ENCODE measurements around the gene CEND1.

Gene CEND1

DNA sequence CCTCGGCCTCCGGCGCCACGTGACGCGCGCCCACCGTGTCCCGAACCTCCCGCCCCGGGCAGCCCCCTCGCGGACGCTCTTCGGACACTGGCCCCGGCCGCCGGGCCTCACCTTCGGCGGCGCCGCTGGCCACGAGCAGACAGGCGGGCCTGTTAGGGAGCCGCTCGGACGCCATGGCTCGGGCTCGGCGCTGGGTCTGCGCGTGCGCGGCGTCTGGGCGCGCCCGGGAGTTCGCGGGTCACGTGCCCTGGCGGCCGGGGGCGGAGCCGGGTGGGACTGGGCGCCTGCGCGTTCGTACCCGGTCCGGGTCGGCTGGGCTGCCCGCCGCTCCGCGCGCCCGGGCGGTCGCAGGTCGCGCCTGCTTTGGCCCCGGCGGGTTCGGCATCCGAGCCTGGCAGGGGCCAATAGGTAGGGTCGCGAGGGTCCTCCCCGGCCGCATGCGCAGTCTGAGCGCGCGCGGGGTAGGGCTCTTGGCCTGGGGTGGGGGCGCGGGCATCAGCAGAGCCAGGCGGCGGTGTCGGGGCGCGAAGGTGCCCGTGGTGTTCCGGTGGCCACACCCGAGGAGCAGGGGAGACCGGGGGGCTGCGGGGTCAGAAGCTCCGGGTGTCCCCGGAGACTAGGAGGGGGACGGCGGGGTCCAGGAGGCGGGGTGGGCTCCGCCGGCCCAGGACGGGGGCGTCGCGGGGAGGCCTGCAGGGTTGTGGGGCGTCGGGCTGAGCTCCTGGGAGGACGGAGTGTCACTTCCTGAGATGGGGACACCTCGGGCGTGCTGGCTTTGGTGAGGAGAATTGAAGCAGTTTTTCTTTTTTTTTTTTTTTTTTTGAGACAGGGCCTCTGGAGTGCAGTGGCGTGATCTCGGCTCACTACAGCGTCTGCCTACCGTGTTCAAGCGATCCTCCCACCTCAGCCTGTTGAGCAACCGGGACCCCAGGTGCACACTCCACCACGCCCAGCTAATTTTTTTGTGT is 12.3 kb downstream of the CEND1 start, which contains the start of gene GATD1:
GATD1 (minus strand) TSS at position 200 of the 968 bp plus-strand sequence; CDS start at position 175, 25 bp downstream.
- DNase-seq (ENCODE audit: low read depth): peak; percentile 92

DNA sequence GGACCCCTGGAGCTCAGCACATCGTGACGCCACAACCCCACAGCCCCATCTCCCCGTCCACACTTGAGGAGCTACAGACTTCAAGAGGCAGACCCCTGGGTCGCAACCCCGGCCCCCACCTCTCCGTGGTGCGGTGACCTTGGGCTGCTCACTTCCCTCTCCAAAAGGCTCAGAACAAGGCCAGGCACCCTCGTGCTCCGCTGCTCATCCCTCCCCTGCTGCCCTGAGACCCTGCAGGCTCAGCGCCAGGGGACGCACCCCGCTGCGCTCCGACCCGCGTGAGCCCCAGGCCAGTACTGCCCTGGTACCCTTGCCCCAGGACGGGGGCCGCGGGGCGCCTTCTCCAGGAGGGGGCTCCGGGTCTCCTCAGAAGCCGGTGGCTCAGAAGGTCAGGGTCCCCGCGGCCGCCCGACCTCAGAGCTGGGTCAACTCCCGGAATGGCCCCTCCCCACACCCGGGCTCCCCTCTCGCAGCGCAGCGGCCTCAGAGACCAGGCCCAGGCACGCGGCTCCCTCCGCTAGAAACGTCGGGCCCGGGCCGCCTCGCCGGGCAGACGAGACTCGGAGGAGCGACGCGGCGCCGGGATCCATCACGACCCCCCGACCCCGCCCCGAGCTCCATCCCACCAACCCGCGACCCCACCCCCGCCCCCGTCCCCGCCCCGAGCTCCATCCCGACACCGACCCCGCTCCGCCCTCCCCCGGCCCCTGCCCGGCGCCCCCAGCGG is 13.2 kb downstream of the CEND1 start:
- no peak for DNase-seq (ENCODE audit: low read depth)

DNA sequence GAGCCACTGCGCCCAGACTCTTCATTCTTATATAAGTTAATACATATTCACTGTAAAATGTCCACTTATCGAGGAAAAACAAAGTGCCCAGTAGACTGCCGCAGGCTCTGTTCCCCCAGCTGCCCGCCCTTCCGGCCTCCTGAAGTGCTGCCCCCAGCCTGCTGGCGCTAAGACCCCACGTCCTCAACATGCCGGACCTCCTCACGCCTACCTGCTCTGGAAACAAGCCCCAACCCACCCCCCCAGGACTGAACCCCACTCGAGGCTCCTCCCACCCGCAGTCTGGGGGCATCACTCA is 13.7 kb downstream of the CEND1 start:
- DNase-seq (ENCODE audit: low read depth): no peak

DNA sequence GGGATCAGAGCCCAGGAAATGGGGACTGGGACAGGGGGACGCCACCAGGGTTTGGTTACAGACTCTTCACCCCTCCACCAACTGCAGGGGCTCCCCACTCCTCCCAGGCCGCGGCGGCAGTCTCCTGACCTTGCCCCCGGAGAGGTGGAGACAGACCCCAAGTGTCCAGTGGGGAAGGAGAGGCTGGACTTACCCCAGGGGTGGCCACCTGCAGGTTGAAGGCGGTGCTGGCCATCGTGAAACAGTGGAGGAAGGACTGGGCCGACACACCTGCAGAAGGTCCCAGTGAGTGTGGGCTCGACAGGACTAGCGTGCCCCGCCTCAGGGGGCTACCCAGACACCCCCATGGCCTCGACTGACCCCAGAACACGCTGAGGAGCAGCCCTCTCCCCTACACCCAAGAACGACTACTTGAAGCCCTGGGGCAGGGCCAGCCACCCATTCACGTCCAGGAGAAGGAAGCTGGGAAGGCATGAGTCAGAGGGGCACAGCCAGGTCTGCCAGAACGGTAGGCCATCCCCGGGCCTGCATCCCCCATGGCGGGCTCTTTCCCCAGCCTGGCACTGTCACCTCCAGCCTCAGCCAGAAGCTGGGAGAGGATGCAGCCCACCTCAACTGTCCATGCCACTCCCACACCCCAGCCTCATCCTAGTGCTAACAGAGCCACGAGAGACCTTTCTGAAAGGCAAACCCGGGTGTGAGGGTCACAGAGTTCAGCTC is 14.9 kb downstream of the CEND1 start:
- no peak for DNase-seq (ENCODE audit: low read depth)

DNA sequence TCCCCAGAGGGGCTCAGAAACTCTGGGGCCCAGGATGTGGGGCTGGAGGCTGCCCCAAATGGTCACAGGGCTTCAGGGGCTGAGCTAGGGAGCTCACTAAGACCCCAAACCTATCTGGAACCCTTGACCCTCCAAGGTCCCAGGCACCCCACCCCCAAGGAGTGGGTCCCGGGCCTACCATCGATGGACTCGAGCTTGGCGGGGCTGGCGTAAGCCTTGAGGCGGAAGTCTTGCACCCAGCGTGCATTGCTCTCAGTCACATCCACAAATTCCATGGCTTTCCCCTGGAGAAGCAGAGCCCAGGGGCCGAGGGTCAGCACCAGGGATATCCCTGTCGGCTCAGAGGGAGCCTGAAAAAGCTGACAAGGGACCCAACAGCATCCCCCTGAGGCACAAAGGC is 16.1 kb downstream of the CEND1 start:
- DNase-seq (ENCODE audit: low read depth): no peak

DNA sequence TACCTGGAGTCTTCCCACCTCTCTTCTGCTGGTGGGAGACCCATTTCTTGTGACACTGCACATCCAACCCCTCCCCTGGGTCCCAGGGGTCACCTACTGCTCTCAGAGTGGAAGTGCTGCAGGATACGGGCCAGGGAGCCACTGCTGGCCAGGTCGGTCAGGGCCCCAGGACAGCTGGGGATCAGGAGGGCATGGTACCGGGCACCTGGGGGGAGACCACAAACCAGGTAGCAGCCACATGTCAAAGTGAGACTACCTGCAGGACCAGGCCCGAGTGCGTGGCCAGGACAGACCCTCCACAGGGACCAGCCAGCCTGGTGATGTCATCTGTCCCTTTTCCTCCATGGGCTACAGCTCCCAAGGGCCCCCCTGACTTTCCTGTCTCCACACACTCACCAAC is 16.5 kb downstream of the CEND1 start:
- DNase-seq (ENCODE audit: low read depth): no peak

DNA sequence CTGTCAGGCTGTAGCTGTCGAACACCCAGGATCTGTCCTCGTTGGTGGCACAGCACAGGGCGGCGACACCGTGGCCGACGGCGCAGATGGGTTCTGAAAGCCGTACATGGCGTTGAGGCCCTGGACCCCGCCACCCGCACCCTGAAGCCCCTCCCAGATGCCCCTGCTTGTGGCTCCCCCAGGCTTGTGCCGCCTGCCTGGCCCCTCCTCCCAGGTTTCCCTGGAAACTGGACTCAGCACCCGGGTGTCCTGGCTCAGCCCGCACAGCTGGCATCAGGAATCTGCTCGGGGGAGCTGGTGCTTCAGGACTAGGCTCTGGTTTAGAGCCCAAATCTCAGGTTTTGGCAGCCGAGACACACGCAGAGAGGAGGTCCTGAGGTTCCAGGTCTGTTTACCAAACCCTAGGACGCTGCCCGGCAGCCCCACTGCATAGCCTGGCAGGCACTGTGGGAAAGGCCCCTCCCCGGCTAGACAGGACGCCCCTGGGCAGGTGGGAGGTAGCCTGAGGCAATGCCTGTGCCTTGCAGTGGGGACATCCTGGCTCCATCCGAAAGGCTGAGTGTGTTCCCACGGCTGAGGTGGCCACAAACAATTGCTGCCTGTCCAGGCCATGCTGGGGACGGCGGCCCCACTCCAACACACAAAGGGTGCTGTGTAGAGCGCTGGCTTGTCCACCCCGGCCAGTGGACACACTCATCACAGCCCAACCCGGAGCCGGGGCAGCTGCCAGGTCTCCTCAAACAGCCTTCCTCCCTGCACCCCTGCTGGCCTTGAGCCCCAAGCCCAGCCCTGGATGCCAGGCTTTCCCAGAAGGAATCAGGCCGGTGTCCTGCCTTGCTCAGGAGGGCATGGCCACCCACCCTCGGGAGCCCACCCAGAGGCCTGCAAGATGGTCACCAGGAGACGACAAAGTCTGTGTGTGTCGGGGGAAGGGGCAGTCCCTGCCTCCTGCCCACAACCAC is 17.2 kb downstream of the CEND1 start:
- no peak for DNase-seq (ENCODE audit: low read depth)

DNA sequence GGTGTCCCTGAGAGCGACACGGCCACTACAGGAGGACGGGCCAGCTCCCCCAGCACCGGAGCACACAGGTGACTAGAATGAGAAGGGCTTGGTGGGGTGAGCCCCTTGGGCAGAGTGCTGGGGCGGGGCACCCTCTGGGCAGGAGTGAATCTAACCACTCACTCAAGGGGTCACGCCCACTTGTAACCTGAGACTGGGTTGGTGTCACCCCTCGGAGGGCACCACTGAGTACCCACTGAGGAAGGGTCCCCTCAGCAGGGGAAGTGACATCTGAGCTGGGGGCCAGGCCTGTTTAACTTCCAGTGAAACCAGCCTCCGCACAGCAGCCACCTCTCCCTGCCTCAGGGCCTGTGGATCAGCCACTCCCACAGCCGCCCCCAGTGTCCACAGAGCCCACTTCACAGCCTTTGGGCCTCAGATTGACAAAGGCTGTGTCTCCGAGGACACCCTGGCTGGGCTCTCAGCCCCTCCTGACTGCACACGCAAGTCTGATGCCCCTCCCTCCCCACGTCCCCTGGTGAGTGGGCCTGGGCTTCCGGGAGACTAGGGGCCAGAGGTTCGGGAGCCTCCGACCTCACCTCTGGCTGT is 18.2 kb downstream of the CEND1 start:
- DNase-seq (ENCODE audit: low read depth): no peak

DNA sequence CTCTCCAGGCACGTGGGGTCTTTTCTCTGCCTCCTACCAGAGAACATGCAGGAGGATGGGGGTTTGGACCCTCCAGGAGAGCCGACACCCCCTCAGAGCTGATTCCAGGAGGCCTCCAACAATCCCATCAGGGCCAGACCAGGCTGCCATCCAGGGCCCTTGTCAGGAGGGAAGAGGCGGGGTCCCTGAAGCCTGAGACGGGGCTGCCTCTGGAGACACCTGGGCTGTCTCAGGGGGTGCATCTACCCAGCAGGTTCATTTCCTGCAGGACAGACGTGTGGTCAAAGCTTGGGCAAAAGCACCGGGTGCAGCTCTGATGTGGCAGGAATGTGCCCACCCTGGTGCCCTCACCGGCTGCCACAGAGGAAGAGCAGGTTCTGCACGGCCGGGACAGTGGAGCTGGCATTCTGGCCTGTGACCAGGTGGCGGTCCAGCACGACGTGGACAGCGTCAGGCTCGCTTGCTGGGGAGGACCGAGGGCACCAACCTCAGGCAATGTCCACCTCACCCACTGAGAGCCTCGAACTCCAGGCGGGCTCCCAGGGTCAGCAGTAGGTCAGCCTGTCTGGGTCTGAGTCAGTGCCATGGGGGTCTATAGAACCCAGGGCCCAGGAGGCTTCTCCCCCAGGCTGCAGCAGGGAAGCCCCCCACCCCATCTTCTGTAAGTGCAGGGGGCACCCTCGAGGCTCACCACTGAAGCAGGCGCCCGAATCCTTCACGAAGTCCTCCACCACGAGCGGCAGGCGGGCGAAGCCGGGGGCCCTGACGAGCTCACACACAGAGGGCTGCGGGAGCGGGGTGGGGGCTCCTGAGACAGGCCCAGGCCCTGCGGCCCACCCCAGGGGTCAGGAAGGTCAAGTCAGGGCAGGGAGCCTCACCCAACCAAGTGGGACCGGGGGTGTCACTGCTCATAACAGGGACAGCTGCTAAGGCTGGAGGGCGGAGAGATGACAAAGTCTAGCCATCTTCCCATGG is 19.0 kb downstream of the CEND1 start:
- no peak for DNase-seq (ENCODE audit: low read depth)

DNA sequence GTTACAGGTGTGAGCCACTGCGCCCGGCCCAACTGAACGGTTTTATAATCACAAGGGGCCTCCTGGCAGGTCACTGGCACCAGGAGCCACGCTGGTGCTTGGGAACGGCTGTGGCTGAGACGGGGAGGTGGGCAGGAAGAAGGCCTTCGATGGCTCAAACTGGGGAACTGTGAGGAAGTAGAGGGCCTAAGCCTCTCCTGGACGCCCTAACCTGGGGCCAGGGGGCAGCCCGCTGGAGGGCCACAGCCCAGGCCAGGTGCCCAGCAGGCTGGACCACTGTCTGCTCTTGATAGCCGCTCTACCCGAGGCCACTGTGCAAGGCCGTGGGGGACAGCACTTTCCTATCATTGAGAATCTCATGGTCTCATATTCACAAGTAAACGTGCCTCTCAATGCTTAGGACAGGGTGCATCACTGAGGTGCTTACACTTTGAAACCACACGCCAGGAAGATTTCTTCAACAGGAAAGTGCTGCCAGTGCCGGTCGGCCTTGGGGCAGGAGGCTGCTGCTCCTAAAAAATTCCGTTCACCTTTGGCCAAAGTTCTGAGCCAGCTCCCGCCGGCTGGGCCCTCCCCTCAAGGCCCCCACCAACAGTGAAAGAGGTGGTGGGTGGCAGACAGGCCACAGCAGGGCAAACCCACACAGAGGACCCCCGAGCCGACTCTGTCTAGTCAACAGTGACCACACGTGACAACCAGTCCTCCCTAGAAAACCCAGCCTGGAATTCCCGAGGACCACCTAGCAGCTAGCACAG is 19.8 kb downstream of the CEND1 start:
- no peak for DNase-seq (ENCODE audit: low read depth)

DNA sequence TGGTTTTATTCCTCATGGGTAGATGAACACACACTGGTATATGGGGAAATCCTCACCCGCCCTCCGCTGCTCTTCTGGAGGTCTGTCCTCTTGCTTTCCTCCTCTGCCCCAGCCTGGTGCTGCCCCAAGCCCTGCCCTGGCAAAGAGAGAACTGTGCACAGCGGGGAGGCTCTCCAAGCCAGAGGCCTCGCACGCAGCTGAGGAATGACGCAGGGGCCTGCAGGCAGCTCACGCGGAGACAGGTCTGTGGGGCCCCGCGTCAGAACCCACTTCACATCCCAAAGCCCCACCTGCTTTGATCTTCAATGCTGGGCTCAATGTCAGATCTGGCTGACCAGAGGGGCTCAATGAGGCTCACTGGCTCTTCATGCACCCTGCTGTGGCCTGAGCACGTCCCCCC is 22.7 kb downstream of the CEND1 start:
- DNase-seq (ENCODE audit: low read depth): no peak

DNA sequence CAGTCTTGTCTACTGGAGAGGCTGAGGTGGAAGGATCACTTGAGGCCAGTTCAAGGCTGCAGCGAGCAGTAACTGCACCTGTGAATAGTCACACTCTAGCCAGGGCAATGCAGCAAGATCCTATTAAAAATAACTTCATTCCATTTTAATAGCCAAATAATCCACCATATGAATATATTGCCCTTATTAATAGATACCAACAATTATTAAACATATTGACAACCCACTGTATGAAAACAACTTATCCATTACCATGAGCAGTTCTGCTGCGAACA is 23.0 kb downstream of the CEND1 start:
- DNase-seq (ENCODE audit: low read depth): no peak

DNA sequence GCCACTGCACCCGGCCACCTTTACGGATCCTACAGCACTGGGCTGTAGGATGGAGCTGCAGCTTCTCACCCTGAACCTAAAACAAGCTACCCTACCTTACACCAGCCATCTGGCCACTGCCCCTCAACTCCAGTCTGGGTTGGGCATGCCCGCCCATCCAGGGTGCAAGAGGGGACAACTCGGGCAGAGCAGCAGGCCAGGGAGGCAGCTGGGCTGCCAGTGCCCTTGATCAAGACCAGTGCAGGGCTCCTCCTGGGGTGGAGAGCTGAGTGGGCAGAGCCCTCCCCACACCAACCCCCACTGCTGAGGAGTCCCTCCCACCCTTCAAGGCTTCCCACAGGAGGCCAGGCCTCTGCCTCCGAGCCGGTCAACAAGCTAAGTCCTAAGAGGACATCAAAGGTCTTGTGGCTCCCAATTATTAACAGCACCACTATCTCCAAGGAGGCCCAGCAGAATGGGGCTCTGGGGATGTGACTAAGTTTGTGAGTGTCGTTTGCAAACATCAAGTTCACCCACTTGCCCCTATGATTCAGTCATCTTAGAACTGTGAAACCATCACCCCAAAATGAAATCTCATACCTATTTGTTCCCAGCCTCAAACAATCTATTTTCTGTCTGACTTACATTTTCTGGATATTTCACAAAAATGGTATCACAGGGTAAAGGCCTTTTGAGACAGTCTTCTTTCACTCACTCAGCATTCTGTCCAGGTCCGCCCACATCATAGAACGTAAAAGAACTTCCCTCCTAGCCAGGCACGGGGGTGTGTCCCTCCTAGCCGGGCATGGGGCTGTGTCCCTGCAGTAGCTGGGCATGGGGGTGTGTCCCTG is 23.6 kb downstream of the CEND1 start:
- DNase-seq (ENCODE audit: low read depth): no peak

DNA sequence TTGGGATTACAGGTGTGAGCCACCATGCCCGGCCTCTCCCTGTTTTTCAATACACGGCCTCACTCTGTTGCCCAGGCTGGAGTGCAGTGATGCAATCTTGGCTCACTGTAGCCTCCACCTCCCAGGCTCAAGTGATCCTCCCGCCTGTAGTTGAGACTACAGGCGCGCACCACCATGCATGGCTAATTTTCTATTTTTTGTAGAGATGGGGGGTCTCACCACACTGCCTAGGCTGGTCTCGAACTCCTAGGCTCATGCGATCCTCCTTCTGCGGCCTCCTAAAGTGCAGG is 24.1 kb downstream of the CEND1 start:
- DNase-seq (ENCODE audit: low read depth): no peak

DNA sequence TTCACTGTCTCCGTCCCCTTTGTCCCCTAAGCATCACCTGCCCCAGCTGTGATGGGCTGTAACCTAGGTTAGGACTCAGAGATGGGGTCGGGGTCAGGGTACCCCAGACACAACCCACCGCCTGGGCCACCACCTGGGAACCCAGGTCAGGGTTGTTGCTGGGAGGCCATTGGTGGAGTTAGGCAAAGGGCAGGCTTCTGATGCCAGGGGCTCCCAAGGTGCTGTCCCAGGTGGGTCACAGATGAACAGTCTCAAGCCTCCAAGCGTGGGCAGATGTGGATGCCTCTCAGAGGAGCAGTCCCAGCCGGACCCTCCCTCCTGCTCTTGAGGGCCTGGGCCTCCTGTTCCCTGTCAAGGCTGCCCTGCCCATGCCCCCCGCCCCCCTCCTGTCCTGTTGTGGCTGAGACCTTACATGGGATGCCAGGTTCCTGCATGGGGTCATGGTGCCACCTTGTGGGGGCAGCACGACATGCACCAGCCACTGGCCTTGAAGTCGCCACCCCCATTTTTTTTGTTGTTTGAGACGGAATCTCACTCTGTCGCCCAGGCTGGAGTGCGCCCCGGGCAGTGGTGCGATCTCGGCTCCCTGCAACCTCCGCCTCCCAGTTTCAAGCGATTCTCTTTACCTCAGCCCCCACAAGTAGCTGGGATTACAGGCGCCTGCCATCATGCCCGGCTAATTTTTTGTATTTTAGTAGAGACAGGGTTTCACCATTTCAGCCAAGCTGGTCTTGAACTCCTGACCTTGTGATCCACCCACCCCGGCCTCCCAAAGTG is 24.7 kb downstream of the CEND1 start:
- DNase-seq (ENCODE audit: low read depth): peak; percentile 47

DNA sequence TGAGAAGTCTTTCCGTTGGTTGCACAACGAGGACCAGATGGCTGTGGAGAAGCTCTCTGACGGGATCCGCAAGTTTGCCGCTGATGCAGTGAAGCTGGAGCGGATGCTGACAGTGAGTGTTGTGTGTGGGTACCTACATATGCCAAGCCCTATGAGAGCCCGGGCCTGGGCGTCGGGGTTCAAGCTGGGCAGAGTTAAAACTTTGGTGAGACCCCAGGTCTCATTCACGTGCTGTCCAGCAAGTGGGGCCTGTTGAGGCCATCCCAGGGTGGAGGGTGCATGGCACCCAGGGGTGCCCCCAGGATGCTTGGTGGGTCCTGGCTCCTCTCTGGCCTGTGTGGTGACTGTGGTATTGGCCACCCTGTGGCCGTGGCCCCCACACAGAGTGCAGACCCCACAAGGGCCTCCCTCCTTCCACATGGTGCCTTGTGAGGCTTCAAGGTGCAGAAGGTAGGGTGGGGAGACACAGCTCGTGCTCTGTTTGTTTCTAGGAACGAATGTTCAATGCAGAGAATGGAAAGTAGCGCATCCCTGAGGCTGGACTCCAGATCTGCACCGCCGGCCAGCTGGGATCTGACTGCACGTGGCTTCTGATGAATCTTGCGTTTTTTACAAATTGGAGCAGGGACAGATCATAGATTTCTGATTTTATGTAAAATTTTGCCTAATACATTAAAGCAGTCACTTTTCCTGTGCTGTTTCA is 25.4 kb downstream of the CEND1 start:
- DNase-seq (ENCODE audit: low read depth): no peak
